HG03066 (cell line): ENCODE data around the gene ETS1.

Source experiments
- ATAC-seq: cut with Tn5 transposase; IDR thresholded peaks from one replicate; pipeline ENCODE4 v1.9.1; 2021; ENCODE audit warnings: low read depth; ENCODE audit not compliant: unreplicated experiment

ETS1 gene

DNA sequence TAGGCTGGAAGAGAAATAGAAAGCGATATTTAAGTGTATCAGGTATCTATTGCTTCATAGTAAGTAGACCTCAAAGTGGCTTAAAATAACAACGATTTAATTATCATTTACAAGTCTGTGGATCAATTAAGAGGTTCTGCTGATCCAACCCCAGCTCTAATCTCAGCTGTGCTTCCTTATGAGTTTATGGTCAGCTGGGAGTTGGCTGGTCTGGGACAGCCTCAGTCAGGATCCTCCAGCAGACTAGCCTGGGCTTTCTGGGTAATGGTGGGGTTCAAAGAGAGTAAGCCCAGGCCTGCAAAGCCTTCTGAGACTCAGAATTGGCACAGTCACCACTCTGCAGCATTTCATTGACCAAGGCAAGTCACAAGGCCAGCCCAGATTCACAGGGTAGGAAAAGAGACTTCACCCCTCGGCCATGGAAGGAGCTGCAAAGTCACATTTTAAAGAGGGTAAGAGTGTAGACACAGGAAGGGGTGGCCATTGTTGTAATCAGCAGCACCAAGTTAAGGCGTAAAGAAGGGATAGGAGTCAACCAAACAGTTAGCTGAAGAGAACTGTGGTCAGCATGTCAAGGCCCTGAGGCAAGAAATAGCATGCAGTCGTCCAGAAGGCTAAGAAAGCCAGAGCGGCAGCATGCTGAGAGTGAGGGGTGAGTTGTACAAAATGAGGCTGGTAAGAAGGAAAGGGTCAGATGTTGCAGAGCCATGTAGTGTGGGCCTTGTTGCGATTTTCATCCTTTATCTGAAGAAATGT is 168.2 kb downstream of the ETS1 start:
- no peak for ATAC-seq

- no peak for ATAC-seq
Measured at GRCh38 chr11:128417607-128418324, 169.6 kb downstream of the ETS1 start.

DNA sequence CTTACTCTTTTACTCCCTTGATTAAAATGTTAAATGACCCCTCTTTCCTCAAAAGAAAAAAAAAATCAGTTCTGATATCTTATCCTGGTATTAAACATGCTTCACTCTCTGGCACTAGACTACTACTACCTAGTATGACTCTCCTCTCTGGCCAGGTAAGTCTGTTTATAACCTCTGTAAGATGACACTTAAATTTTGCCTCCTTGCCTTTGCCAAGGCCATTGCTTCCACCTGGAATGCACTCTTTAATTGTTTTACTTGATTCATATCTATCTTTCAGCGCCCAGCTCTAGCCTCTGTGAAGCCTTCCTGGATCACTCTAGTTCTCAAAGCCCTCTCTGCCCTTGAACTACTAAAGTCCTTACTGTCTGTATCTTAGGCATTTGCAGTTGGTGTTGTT is 170.4 kb downstream of the ETS1 start:
- no peak for ATAC-seq

GRCh38 chr11:128415539-128415938 is 171.8 kb downstream of the ETS1 start:
- ATAC-seq: no peak

GRCh38 chr11:128412847-128413791 is 174.2 kb downstream of the ETS1 start:
- peak; percentile 80 for ATAC-seq

DNA sequence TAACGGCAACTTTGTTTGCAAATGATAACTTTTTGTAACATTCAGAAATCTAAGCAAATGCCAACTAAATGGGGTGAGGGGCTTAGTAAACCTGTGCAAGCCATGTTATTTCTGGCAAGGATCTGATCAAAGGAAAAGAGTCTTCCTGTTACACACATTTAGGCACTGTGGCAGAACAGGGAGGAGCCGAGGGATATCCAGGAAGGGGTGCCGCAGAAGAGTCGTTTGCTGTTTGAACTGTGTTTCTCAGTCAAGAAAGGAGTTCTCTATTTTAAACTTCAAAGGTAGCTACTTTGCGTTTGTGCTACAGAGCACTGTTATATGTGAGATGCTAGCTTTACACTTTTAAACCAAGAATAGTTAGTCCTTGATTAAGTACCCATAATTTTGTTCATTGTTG is 175.5 kb downstream of the ETS1 start:
- no peak for ATAC-seq

- ATAC-seq: no peak
Measured at GRCh38 chr11:128411150-128411549, 176.2 kb downstream of the ETS1 start.

GRCh38 chr11:128409476-128409875 is 177.9 kb downstream of the ETS1 start:
- no peak for ATAC-seq
